Colonic mucosa (tissue), 4 donors: ENCODE measurements around the gene CDH4. TPM values are rescaled to one million over a fixed set of nuclear protein-coding genes. Genes with fewer than 3 reads are reported as not detected.

Experiments
- DNase-seq: peaks from one replicate; pipeline ENCODE4 v3.0.0-alpha.2; 2020
- H3K27ac ChIP-seq: fragments of 200-600 bp; one replicate; pipeline ENCODE4 v1.8.0; 2021
- H3K27me3 ChIP-seq: fragments of 200-600 bp; one replicate; pipeline ENCODE4 v1.8.0; 2021
- H3K36me3 ChIP-seq: fragments of 200-600 bp; one replicate; pipeline ENCODE4 v1.8.0; 2021
- H3K4me1 ChIP-seq: fragments of 200-600 bp; one replicate; pipeline ENCODE4 v1.8.0; 2021; ENCODE audit warnings: mild to moderate bottlenecking
- H3K4me3 ChIP-seq: fragments of 200-600 bp; one replicate; pipeline ENCODE4 v1.8.0; 2021
- H3K9ac ChIP-seq, 2 donors: one replicate each; pipeline ENCODE4 v1.7.0; 2013; ENCODE audit warnings: control low read depth in 2 of 2, low read depth in 2 of 2, low read length in 2 of 2
- H3K9me3 ChIP-seq: fragments of 200-600 bp; one replicate; pipeline ENCODE4 v1.8.0; 2021
- CTCF ChIP-seq: fragments of 200-600 bp; IDR thresholded peaks from one replicate; pipeline ENCODE4 v1.8.0; 2022; ENCODE audit warnings: antibody characterized with exemption, mild to moderate bottlenecking
- intact Hi-C: fragments of 100-400 bp; cut with DNase I; formaldehyde crosslinking; loops from one replicate; pipeline ENCODE4 v1.14.1; 2022
- total RNA-seq, 2 donors: library from RNA; stranded (reverse); fragmentation: NEBNext Ultra II Directional in 1 of 2; extraction: Animal tissue kit (Norgen Biotek cat#: 25700) in 1 of 2; gene quantifications; one replicate each; pipeline ENCODE4 v1.2.1, GENCODE V29; 2021
- donor health status: healthy.
- donor health status: DM: no; HTN: no; CAD: no.
- donor health status: DM: no; HTN: no; CAD: no.

The CDH4 gene
- total RNA-seq, 2 donors from 2014 or later: 0.08 TPM; not detected in 1

DNA sequence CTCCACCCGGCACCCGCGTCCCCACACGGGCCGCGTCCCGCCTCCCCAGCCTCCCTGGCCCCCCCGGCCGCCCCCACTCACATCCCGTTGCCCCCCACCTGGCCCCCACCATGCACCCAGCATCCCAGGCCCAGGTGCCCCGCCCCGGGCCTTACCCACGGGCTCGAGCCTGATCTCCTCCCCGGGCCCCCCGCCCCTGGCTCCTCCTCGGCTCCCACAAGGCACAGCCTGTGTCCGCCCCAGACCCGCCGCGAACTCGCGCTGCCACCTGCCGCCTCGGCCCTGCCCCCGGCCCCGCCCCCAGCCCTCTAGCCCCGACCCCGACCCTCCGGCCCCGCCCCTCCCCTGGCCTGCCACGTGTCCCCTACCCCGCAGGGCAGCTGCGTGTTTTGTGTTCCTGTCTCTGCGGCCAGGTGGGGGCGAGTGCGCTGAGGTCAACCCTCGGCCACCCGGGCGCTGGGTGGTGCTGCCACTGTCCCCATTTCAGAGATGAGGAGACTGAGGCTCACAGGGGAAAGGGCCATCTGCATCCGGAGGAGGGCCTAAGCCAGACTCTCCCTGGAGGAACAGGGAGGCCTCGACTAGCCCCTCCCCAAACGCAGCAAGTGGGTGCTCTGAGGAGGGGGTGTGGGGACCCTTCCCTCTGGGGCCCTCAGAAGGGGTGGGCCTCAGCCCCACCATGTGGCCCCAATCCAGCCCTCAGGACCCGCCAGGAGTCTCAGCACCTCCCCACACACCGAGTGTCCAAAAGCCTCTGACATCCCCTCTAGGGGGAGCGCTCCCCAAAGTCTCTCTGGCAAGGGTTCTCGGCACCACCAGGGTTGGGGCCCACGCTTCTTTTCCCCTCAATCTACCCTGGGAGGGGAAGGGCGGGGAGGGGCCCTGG, 713.8 kb downstream of the CDH4 start:
- Histone ChIP-seq H3K4me3 (no peak overlapping the region), H3K9me3 (no peaks in the 10 kb centered on the region)

GRCh38 chr20:61966492-61967244, 714.6 kb downstream of the CDH4 start:
- peaks cover 18% of the 10 kb centered on the region for H3K27me3 ChIP-seq
- H3K4me1 ChIP-seq: no peaks in the 10 kb centered on the region
- no peaks in the 10 kb centered on the region for H3K36me3 ChIP-seq
- H3K27ac ChIP-seq: no peak overlapping the region
- no peak overlapping the region for H3K9ac ChIP-seq
- no peak for TF ChIP-seq CTCF
- DNase-seq: no peak
- intact Hi-C loops: no loop called here
- no peaks in the 10 kb centered on the region for H3K9me3 ChIP-seq
- no peak overlapping the region for H3K4me3 ChIP-seq

More for the DNA sequence above, 713.8 kb downstream of the CDH4 start:
- no peaks in the 10 kb centered on the region for H3K36me3 ChIP-seq
- H3K27me3 ChIP-seq: peaks cover 18% of the 10 kb centered on the region
- intact Hi-C loops: no loop called here
- no peak overlapping the region for H3K9ac ChIP-seq
- no peak for DNase-seq
- H3K4me1 ChIP-seq: no peaks in the 10 kb centered on the region
- no peak overlapping the region for H3K27ac ChIP-seq
- no peak for TF ChIP-seq CTCF

GRCh38 chr20:61967300-61967699, 715.2 kb downstream of the CDH4 start:
- Histone ChIP-seq H3K9ac (no peak overlapping the region), H3K27ac (no peak overlapping the region), H3K4me3 (no peak overlapping the region), H3K27me3 (peaks cover 18% of the 10 kb centered on the region), H3K4me1 (no peaks in the 10 kb centered on the region), H3K36me3 (no peaks in the 10 kb centered on the region), H3K9me3 (no peaks in the 10 kb centered on the region)
- intact Hi-C loops: no loop called here
- TF ChIP-seq CTCF: no peak
- no peak for DNase-seq

DNA sequence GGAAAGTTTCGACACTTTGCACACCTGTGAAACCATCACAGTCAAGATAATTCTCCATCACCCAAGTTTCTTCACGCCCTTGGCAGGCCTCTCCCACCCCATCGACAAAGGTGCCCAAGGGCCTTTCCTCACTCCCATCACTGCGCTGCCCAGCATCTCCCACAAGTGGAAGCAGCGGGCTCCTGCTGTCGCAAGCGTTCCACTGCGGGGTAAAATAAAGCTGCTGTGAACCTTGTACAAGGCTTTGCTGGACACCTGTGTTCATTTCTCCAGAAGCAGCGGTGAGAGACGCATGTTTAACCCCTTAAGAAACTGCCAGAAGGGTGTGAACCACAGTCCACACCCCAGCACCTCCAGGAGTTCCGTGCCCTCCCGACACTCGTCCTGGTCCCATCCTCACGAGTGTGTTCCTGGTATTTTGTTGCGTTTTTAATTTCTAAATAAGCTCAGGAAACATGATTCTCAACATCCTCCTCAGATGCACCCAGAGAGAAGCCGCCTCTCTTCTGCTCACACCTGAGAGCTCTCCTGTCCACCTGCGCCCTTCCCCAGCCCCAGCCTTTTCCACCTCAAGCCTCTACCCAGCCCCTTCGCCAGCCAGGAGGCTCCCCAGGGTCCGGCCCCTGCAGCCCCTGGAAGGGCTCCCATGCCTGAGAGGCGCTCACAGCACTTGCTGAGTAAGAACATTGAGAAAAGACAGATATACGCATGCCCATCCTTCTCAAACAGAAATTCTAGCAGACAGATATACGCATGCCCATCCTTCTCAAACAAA, 716.2 kb downstream of the CDH4 start:
- no peak for TF ChIP-seq CTCF
- Histone ChIP-seq H3K27me3 (peaks cover 18% of the 10 kb centered on the region), H3K4me3 (no peak overlapping the region), H3K4me1 (no peaks in the 10 kb centered on the region), H3K27ac (no peak overlapping the region), H3K36me3 (no peaks in the 10 kb centered on the region), H3K9ac (no peak overlapping the region), H3K9me3 (no peaks in the 10 kb centered on the region)
- no peak for DNase-seq
- intact Hi-C loops: no loop called here

- intact Hi-C loops: no loop called here
- no peak overlapping the region for H3K4me3 ChIP-seq
- H3K27me3 ChIP-seq: peaks cover 18% of the 10 kb centered on the region
- H3K27ac ChIP-seq: no peak overlapping the region
- TF ChIP-seq CTCF: no peak
- H3K9me3 ChIP-seq: no peaks in the 10 kb centered on the region
- H3K36me3 ChIP-seq: peaks cover 3% of the 10 kb centered on the region
- H3K9ac ChIP-seq: no peak overlapping the region
- H3K4me1 ChIP-seq: no peaks in the 10 kb centered on the region
- DNase-seq: no peak
Measured at GRCh38 chr20:61968932-61969331, 716.9 kb downstream of the CDH4 start.
